SIG-M5 treated with dmso at 0.1 percent for 504 hours (cell line): ENCODE results near the gene ARHGAP9.
A peak's percentile ranks its signal among the peaks of the same experiment; 100 is the strongest.
"Not testable (repeated sequence)": the region's sequence is repeated elsewhere in the genome, so short reads cannot be mapped to it uniquely, and the experiment has no call there.

Experiments used
- DNase-seq: peaks from one replicate; lab custom pipeline; 2025; ENCODE audit not compliant: unreplicated experiment; lab: John Stamatoyannopoulos, UW

ARHGAP9 gene

GRCh38 chr12:57439762-57440266 lies 39.9 kb downstream of the ARHGAP9 start:
- DNase-seq: no peak

GRCh38 chr12:57438400-57438799 lies 41.3 kb downstream of the ARHGAP9 start:
- DNase-seq: no peak

GRCh38 chr12:57435293-57435692 lies 44.4 kb downstream of the ARHGAP9 start:
- DNase-seq: no peak

GRCh38 chr12:57434517-57435223 lies 45.0 kb downstream of the ARHGAP9 start, which contains the start of gene INHBC:
Gene INHBC (plus strand): TSS chr12:57434784. CDS start chr12:57434887, 103 bp downstream.
- DNase-seq: no peak

GRCh38 chr12:57433370-57433769 lies 46.3 kb downstream of the ARHGAP9 start:
- DNase-seq: no peak

GRCh38 chr12:57431654-57432188 lies 47.9 kb downstream of the ARHGAP9 start:
- DNase-seq: no peak

GRCh38 chr12:57430931-57431566 lies 48.6 kb downstream of the ARHGAP9 start, which contains the start of gene R3HDM2:
Gene R3HDM2 (minus strand): TSS chr12:57431043. CDS start chr12:57310428, 120,615 bp downstream.
- DNase-seq: peak; percentile 98

GRCh38 chr12:57430112-57430930 lies 49.3 kb downstream of the ARHGAP9 start:
- DNase-seq: peak; percentile 41

GRCh38 chr12:57429473-57430111 lies 50.1 kb downstream of the ARHGAP9 start:
- peak; percentile 24 for DNase-seq

- no peak for DNase-seq
Observed at GRCh38 chr12:57428965-57429364, 50.7 kb downstream of the ARHGAP9 start.

GRCh38 chr12:57426948-57427347 lies 52.7 kb downstream of the ARHGAP9 start:
- not testable (repeated sequence) for DNase-seq
